DOHH2 (cell line): ENCODE results near the gene TBC1D10B.

Experiments
- H3F3A ChIP-seq: fragments of 200-600 bp; sonication (generic), shearing (Covaris generic); 2 replicates; pipeline ENCODE4 v1.6.0; 2016; ENCODE audit warnings: antibody characterized with exemption, mild to moderate bottlenecking; ENCODE audit not compliant: control insufficient read depth, insufficient read depth
- H3K27ac ChIP-seq: fragments of 200-600 bp; sonication (generic); 2 replicates; pipeline ENCODE4 v1.5.1; 2014; ENCODE audit warnings: low read depth, mild to moderate bottlenecking, low read length, moderate library complexity
- H3K27me3 ChIP-seq: fragments of 200-600 bp; sonication (generic); 2 replicates; pipeline ENCODE4 v1.6.1; 2014; ENCODE audit warnings: mild to moderate bottlenecking, low read length, mixed read lengths; ENCODE audit not compliant: control insufficient read depth
- H3K36me3 ChIP-seq: fragments of 200-600 bp; sonication (generic); 2 replicates; pipeline ENCODE4 v1.6.1; 2014; ENCODE audit warnings: mild to moderate bottlenecking, low read length, moderate library complexity, mixed read lengths; ENCODE audit not compliant: control insufficient read depth
- H3K4me1 ChIP-seq: fragments of 200-600 bp; sonication (generic); 2 replicates; pipeline ENCODE4 v1.6.1; 2014; ENCODE audit warnings: mild to moderate bottlenecking, low read length, mixed read lengths; ENCODE audit not compliant: control insufficient read depth
- H3K4me2 ChIP-seq: fragments of 200-600 bp; sonication (generic); 2 replicates; pipeline ENCODE4 v1.6.0; 2014; ENCODE audit warnings: mild to moderate bottlenecking, low read length, moderate library complexity
- H3K4me3 ChIP-seq: fragments of 200-600 bp; sonication (generic); 2 replicates; pipeline ENCODE4 v1.5.1; 2014; ENCODE audit warnings: mild to moderate bottlenecking, low read length, mixed read lengths
- H3K79me2 ChIP-seq: fragments of 200-600 bp; sonication (generic); 2 replicates; pipeline ENCODE4 v1.6.1; 2014; ENCODE audit warnings: mild to moderate bottlenecking, low read length, mixed read lengths; ENCODE audit not compliant: control insufficient read depth
- H3K9me2 ChIP-seq: fragments of 200-600 bp; sonication (generic); replicated peaks from 2 replicates; pipeline ENCODE4 v1.6.1; 2014; ENCODE audit warnings: mild to moderate bottlenecking, low read length, mixed read lengths; ENCODE audit not compliant: control insufficient read depth
- H3K9me3 ChIP-seq: fragments of 200-600 bp; sonication (generic); 2 replicates; pipeline ENCODE4 v1.6.1; 2014; ENCODE audit warnings: antibody characterized with exemption, low read length, mixed read lengths; ENCODE audit not compliant: control insufficient read depth, insufficient read depth
- H4K20me1 ChIP-seq: fragments of 200-600 bp; sonication (generic); 2 replicates; pipeline ENCODE4 v1.6.0; 2014; ENCODE audit warnings: low read depth, mild to moderate bottlenecking, antibody characterized with exemption, low read length, moderate library complexity; ENCODE audit not compliant: control insufficient read depth, insufficient read depth
- CTCF ChIP-seq: fragments of 200-600 bp; sonication (generic); IDR thresholded peaks from one replicate; pipeline ENCODE4 v1.5.1; 2014; ENCODE audit warnings: antibody characterized with exemption, mild to moderate bottlenecking, low read depth, low read length; ENCODE audit not compliant: poor library complexity, severe bottlenecking
- EZH2phosphoT487 ChIP-seq: fragments of 200-600 bp; sonication (generic); IDR thresholded peaks from 2 replicates; pipeline ENCODE4 v1.6.1; 2017; ENCODE audit warnings: borderline replicate concordance, mild to moderate bottlenecking, antibody characterized with exemption, low read length, moderate library complexity, mixed read lengths

TBC1D10B gene

GRCh38 chr16:30350134-30350871, 20.0 kb downstream of the TBC1D10B start:
- peaks cover 63% of the 10 kb centered on the region for H3K36me3 ChIP-seq
- H4K20me1 ChIP-seq = no peaks in the 10 kb centered on the region
- H3K4me2 ChIP-seq = peak overlapping the region; percentile 78
- peaks cover 35% of the 10 kb centered on the region for H3F3A ChIP-seq
- H3K79me2 ChIP-seq = peaks cover 48% of the 10 kb centered on the region
- H3K27me3 ChIP-seq = no peaks in the 10 kb centered on the region
- TF ChIP-seq EZH2phosphoT487 (no peak), CTCF (no peak)
- peaks cover 69% of the 10 kb centered on the region for H3K4me1 ChIP-seq
- no peaks in the 10 kb centered on the region for H3K9me2 ChIP-seq
- no peaks in the 10 kb centered on the region for H3K9me3 ChIP-seq
- peak overlapping the region; percentile 93 for H3K27ac ChIP-seq
- peak overlapping the region; percentile 57 for H3K4me3 ChIP-seq

DNA sequence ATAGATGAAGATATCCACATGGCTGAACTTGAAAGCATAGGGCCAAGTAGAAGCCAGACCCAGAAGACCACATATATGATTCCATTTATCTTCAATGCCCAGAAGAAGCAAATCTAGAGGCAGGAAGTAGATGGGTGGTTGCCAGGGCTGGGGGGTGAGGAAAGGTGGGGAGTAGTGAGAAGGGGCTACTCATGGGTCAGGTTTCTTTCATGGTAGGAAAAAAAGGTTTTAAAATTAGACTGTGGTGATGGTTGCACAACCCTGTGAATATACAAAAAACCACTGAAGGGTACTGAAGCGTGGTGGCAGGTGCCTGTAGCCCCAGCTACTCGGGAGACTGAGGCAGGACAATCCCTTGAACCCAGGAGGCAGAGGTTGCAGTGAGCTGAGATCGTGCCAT, 20.6 kb downstream of the TBC1D10B start:
- Histone ChIP-seq H3K4me3 (peak overlapping the region; percentile 57), H4K20me1 (no peaks in the 10 kb centered on the region), H3K9me3 (no peaks in the 10 kb centered on the region), H3K27me3 (no peaks in the 10 kb centered on the region), H3K9me2 (no peaks in the 10 kb centered on the region), H3K27ac (peak overlapping the region; percentile 93), H3K4me2 (peak overlapping the region; percentile 78), H3K79me2 (peaks cover 44% of the 10 kb centered on the region), H3K36me3 (peaks cover 59% of the 10 kb centered on the region), H3F3A (peaks cover 35% of the 10 kb centered on the region), H3K4me1 (peaks cover 68% of the 10 kb centered on the region)
- TF ChIP-seq CTCF (no peak), EZH2phosphoT487 (no peak)

DNA sequence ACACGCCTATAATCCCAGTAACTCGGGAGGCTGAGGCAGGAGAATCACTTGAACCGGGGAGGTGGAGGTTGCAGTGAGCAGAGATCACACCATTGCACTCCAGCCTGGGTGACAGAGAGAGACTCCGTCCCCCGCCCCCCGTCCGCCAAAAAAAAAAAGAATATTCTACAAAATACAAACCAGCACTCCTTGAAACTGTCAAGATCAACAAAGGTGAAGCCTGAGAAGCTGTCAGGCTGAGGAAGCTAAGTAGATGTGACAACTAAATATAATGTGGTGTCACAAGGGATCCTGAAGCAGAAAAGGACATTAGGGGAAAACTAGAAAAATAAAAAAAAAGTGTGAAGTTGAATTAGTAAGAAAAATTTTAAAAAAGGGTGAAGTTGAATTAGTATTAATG, 21.4 kb downstream of the TBC1D10B start:
- no peak for TF ChIP-seq EZH2phosphoT487
- TF ChIP-seq CTCF = no peak
- peaks cover 36% of the 10 kb centered on the region for H3K79me2 ChIP-seq
- H4K20me1 ChIP-seq = no peaks in the 10 kb centered on the region
- peaks cover 38% of the 10 kb centered on the region for H3F3A ChIP-seq
- H3K27me3 ChIP-seq = no peaks in the 10 kb centered on the region
- peak overlapping the region; percentile 93 for H3K27ac ChIP-seq
- H3K36me3 ChIP-seq = peaks cover 54% of the 10 kb centered on the region
- peak overlapping the region; percentile 78 for H3K4me2 ChIP-seq
- peaks cover 72% of the 10 kb centered on the region for H3K4me1 ChIP-seq
- no peaks in the 10 kb centered on the region for H3K9me2 ChIP-seq
- no peaks in the 10 kb centered on the region for H3K9me3 ChIP-seq
- peak overlapping the region; percentile 57 for H3K4me3 ChIP-seq
